OCI-LY7 (cell line): Measurements from ENCODE around the gene PPP1R16B.

Source experiments
- EZH2phosphoT487 ChIP-seq: fragments of 200-600 bp; sonication (generic); IDR thresholded peaks from 2 replicates; pipeline ENCODE4 v1.6.1; 2018; ENCODE audit warnings: low read depth, borderline replicate concordance, mild to moderate bottlenecking, mixed run types, antibody characterized with exemption, low read length, moderate library complexity, mixed read lengths
- TF ChIP-seq, protein P1 (sequence below): fragments of 200-600 bp; sonication (generic); conservative IDR thresholded peaks from 2 replicates; pipeline ENCODE4 v1.5.1; 2014; ENCODE audit warnings: mild to moderate bottlenecking, antibody characterized with exemption, low read length, moderate library complexity, mixed read lengths

GRCh38 chr20:38872036-38872435 is 66.5 kb downstream of the PPP1R16B start:
- TF ChIP-seq EZH2phosphoT487 = no peak
- TF ChIP-seq, protein P1, sequence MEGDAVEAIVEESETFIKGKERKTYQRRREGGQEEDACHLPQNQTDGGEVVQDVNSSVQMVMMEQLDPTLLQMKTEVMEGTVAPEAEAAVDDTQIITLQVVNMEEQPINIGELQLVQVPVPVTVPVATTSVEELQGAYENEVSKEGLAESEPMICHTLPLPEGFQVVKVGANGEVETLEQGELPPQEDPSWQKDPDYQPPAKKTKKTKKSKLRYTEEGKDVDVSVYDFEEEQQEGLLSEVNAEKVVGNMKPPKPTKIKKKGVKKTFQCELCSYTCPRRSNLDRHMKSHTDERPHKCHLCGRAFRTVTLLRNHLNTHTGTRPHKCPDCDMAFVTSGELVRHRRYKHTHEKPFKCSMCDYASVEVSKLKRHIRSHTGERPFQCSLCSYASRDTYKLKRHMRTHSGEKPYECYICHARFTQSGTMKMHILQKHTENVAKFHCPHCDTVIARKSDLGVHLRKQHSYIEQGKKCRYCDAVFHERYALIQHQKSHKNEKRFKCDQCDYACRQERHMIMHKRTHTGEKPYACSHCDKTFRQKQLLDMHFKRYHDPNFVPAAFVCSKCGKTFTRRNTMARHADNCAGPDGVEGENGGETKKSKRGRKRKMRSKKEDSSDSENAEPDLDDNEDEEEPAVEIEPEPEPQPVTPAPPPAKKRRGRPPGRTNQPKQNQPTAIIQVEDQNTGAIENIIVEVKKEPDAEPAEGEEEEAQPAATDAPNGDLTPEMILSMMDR = no peak
